HG03432 (cell line): ENCODE data around the gene CUL9.
A peak's percentile ranks its signal among the peaks of the same experiment; 100 is the strongest.

Source experiments
- ATAC-seq: cut with Tn5 transposase; IDR thresholded peaks from one replicate; pipeline ENCODE4 v1.9.1; 2021; ENCODE audit warnings: mild to moderate bottlenecking, moderate library complexity; ENCODE audit not compliant: unreplicated experiment

Gene CUL9

GRCh38 chr6:43226192-43226851 lies 44.3 kb downstream of the CUL9 start:
- ATAC-seq = no peak

- peak; percentile 79 for ATAC-seq
Measured at GRCh38 chr6:43228951-43229802, 47.2 kb downstream of the CUL9 start, which contains the start of gene DNPH1. TSS of gene DNPH1 (minus strand) at chr6:43229481. CDS start at chr6:43229456, 25 bp downstream.

GRCh38 chr6:43229803-43230620 lies 48.0 kb downstream of the CUL9 start:
- ATAC-seq = peak; percentile 6

GRCh38 chr6:43231053-43231452 lies 49.1 kb downstream of the CUL9 start:
- ATAC-seq = no peak

- no peak for ATAC-seq
Measured at GRCh38 chr6:43231735-43232450, 49.9 kb downstream of the CUL9 start.

- ATAC-seq = no peak
Measured at GRCh38 chr6:43235841-43236240, 53.8 kb downstream of the CUL9 start.

GRCh38 chr6:43239054-43239453 lies 57.1 kb downstream of the CUL9 start:
- ATAC-seq = no peak

- no peak for ATAC-seq
Measured at GRCh38 chr6:43240950-43241349, 59.0 kb downstream of the CUL9 start.

GRCh38 chr6:43241446-43241845 lies 59.5 kb downstream of the CUL9 start:
- ATAC-seq = no peak

- no peak for ATAC-seq
Measured at GRCh38 chr6:43242908-43243663, 61.1 kb downstream of the CUL9 start, which contains the start of gene TTBK1. TSS of gene TTBK1 (plus strand) at chr6:43243481. CDS start at chr6:43246661, 3,180 bp downstream.

- ATAC-seq = no peak
Measured at GRCh38 chr6:43243664-43244321, 61.8 kb downstream of the CUL9 start.

- peak; percentile 20 for ATAC-seq
Measured at GRCh38 chr6:43246301-43247113, 64.5 kb downstream of the CUL9 start.

GRCh38 chr6:43247114-43247999 lies 65.4 kb downstream of the CUL9 start:
- peak; percentile 92 for ATAC-seq

- ATAC-seq = no peak
Measured at GRCh38 chr6:43248101-43248500, 66.1 kb downstream of the CUL9 start.

- ATAC-seq = no peak
Measured at GRCh38 chr6:43248791-43249190, 66.8 kb downstream of the CUL9 start.

- no peak for ATAC-seq
Measured at GRCh38 chr6:43250992-43251373, 69.0 kb downstream of the CUL9 start.

GRCh38 chr6:43253401-43253800 lies 71.4 kb downstream of the CUL9 start:
- ATAC-seq = no peak
